IPS-18a (cell line): ENCODE results near the gene OTC.

Experiments used
- H3K27ac ChIP-seq: one replicate; pipeline ENCODE4 v1.5.1; 2013; ENCODE audit warnings: low read length
- H3K27me3 ChIP-seq: one replicate; pipeline ENCODE4 v1.6.1; 2013; ENCODE audit warnings: mild to moderate bottlenecking, low read length; ENCODE audit not compliant: control insufficient read depth, insufficient read depth
- H3K36me3 ChIP-seq: one replicate; pipeline ENCODE4 v1.6.1; 2013; ENCODE audit warnings: low read depth, low read length; ENCODE audit not compliant: control insufficient read depth
- H3K4me1 ChIP-seq: one replicate; pipeline ENCODE4 v1.6.1; 2013; ENCODE audit warnings: low read depth, low read length; ENCODE audit not compliant: control insufficient read depth
- H3K4me3 ChIP-seq: one replicate; pipeline ENCODE4 v1.5.1; 2013; ENCODE audit warnings: low read length
- H3K9ac ChIP-seq: one replicate; pipeline ENCODE4 v1.6.1; 2013; ENCODE audit warnings: mild to moderate bottlenecking, low read length, moderate library complexity
- H3K9me3 ChIP-seq: one replicate; pipeline ENCODE4 v1.6.1; 2013; ENCODE audit warnings: low read depth, low read length; ENCODE audit not compliant: control insufficient read depth

Gene OTC

GRCh38 chrX:38407126-38407525, 54.7 kb downstream of the OTC start:
- Histone ChIP-seq H3K4me3 (no peak overlapping the region), H3K36me3 (no peaks in the 10 kb centered on the region), H3K4me1 (no peaks in the 10 kb centered on the region), H3K27ac (no peak overlapping the region), H3K9ac (no peak overlapping the region), H3K27me3 (no peaks in the 10 kb centered on the region), H3K9me3 (peaks cover 12% of the 10 kb centered on the region)

- Histone ChIP-seq H3K9ac (no peak overlapping the region), H3K27me3 (no peaks in the 10 kb centered on the region), H3K9me3 (peaks cover 8% of the 10 kb centered on the region)
Observed at GRCh38 chrX:38409289-38409688, 56.9 kb downstream of the OTC start.

GRCh38 chrX:38426785-38427184, 74.4 kb downstream of the OTC start:
- Histone ChIP-seq H3K4me3 (no peak overlapping the region), H3K4me1 (no peaks in the 10 kb centered on the region), H3K9me3 (peaks cover 24% of the 10 kb centered on the region), H3K36me3 (no peaks in the 10 kb centered on the region), H3K27ac (no peak overlapping the region), H3K27me3 (no peaks in the 10 kb centered on the region), H3K9ac (no peak overlapping the region)

More at GRCh38 chrX:38409289-38409688, 56.9 kb downstream of the OTC start:
- H3K4me3 ChIP-seq = no peak overlapping the region
- H3K36me3 ChIP-seq = no peaks in the 10 kb centered on the region
- H3K4me1 ChIP-seq = no peaks in the 10 kb centered on the region
- H3K27ac ChIP-seq = no peak overlapping the region

- Histone ChIP-seq H3K36me3 (no peaks in the 10 kb centered on the region), H3K4me3 (no peak overlapping the region), H3K9me3 (peaks cover 9% of the 10 kb centered on the region), H3K27ac (no peak overlapping the region), H3K4me1 (no peaks in the 10 kb centered on the region), H3K27me3 (no peaks in the 10 kb centered on the region), H3K9ac (no peak overlapping the region)
Observed at GRCh38 chrX:38431525-38431924, 79.1 kb downstream of the OTC start.

DNA sequence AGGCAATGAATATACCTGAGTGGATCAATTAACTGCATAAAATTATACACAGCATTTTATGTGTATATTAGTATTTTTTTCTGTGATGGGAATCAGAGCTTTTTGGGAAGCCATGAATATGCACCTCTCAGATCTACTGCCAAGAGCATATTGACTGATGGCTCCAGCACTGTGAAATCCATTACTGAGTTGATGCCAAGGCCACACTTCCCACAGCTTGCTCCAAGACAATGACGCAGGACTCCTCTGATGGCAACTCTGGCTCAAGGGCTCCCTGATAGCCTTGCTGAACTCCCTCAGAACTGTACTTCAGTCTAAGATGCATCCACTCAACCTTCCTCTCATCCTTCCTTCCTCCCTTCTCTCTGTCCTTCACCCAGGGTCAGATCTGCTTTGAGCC, 82.7 kb downstream of the OTC start:
- Histone ChIP-seq H3K36me3 (no peaks in the 10 kb centered on the region), H3K27ac (no peak overlapping the region), H3K27me3 (no peaks in the 10 kb centered on the region), H3K4me1 (no peaks in the 10 kb centered on the region), H3K9ac (no peak overlapping the region), H3K4me3 (no peak overlapping the region), H3K9me3 (peaks cover under 1% of the 10 kb centered on the region)

DNA sequence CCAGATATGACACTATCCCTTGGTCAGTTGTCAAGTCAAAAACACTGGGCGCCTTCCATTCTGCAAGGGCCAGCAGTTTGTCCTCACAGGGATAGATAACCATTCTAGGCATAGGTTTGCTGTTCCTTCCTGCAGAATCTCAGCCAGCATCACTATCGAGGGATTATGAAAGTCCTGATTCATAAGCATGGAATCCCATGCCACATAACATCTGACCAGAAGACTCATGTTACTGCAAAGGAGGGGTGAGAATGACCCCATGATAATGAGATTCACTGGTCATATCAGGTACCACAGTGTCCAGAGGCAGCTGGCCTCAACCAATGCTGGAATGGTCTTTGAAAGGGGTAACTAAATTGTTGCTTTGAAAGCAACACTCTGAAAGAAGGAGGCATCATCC, 84.7 kb downstream of the OTC start:
- Histone ChIP-seq H3K9ac (no peak overlapping the region), H3K9me3 (peaks cover 3% of the 10 kb centered on the region)

GRCh38 chrX:38438321-38438720, 85.9 kb downstream of the OTC start:
- Histone ChIP-seq H3K9ac (no peak overlapping the region), H3K4me3 (no peak overlapping the region), H3K27me3 (no peaks in the 10 kb centered on the region), H3K4me1 (no peaks in the 10 kb centered on the region), H3K27ac (no peak overlapping the region), H3K36me3 (no peaks in the 10 kb centered on the region), H3K9me3 (peaks cover 3% of the 10 kb centered on the region)

More for the DNA sequence above, 84.7 kb downstream of the OTC start:
- Histone ChIP-seq H3K27ac (no peak overlapping the region), H3K36me3 (no peaks in the 10 kb centered on the region), H3K4me3 (no peak overlapping the region), H3K4me1 (no peaks in the 10 kb centered on the region), H3K27me3 (no peaks in the 10 kb centered on the region)

DNA sequence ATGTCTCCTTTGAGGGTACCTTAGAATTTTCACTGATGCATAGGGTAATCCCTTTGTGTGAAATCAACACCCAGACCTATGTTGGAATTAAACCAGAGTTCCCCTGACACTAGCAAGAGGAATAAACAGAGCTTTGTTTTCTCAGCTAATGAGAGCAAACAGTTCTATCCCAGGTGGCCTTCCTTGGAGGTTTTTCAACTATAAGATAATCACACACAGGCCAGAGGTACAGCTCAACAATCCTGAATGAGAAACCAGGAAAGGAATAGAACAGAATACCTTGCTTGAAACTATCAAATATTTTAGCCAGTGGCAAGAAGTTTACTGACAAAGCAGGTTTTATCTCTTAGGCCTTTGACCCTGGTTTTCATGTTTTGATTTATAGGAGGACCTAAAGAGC, 100.2 kb downstream of the OTC start:
- H3K27me3 ChIP-seq = no peaks in the 10 kb centered on the region

GRCh38 chrX:38458071-38458470, 105.7 kb downstream of the OTC start:
- no peaks in the 10 kb centered on the region for H3K4me1 ChIP-seq
- H3K9ac ChIP-seq = no peak overlapping the region
- H3K36me3 ChIP-seq = no peaks in the 10 kb centered on the region
- H3K9me3 ChIP-seq = peaks cover 21% of the 10 kb centered on the region
- H3K27me3 ChIP-seq = no peaks in the 10 kb centered on the region
- H3K4me3 ChIP-seq = no peak overlapping the region
- no peak overlapping the region for H3K27ac ChIP-seq

More for the DNA sequence above, 100.2 kb downstream of the OTC start:
- Histone ChIP-seq H3K36me3 (no peaks in the 10 kb centered on the region), H3K4me1 (no peaks in the 10 kb centered on the region), H3K27ac (no peak overlapping the region), H3K9ac (no peak overlapping the region), H3K4me3 (no peak overlapping the region), H3K9me3 (peaks cover 21% of the 10 kb centered on the region)

GRCh38 chrX:38462257-38462656, 109.9 kb downstream of the OTC start:
- H3K36me3 ChIP-seq = no peaks in the 10 kb centered on the region
- H3K4me1 ChIP-seq = no peaks in the 10 kb centered on the region
- no peak overlapping the region for H3K27ac ChIP-seq
- H3K4me3 ChIP-seq = no peak overlapping the region
- H3K27me3 ChIP-seq = no peaks in the 10 kb centered on the region
- H3K9ac ChIP-seq = no peak overlapping the region
- peaks cover 12% of the 10 kb centered on the region for H3K9me3 ChIP-seq

GRCh38 chrX:38465686-38466085, 113.3 kb downstream of the OTC start:
- H3K36me3 ChIP-seq = no peaks in the 10 kb centered on the region
- H3K4me1 ChIP-seq = no peaks in the 10 kb centered on the region
- no peaks in the 10 kb centered on the region for H3K27me3 ChIP-seq
- H3K9ac ChIP-seq = no peak overlapping the region
- H3K27ac ChIP-seq = no peak overlapping the region
- peaks cover 9% of the 10 kb centered on the region for H3K9me3 ChIP-seq
- H3K4me3 ChIP-seq = no peak overlapping the region

GRCh38 chrX:38468563-38469157, 116.3 kb downstream of the OTC start:
- Histone ChIP-seq H3K27me3 (no peaks in the 10 kb centered on the region), H3K4me1 (no peaks in the 10 kb centered on the region), H3K9ac (no peak overlapping the region), H3K4me3 (no peak overlapping the region), H3K9me3 (peaks cover 13% of the 10 kb centered on the region), H3K27ac (no peak overlapping the region), H3K36me3 (no peaks in the 10 kb centered on the region)
